H1 (cell line): ENCODE measurements around the gene PLGRKT. TPM values are rescaled to one million over a fixed set of nuclear protein-coding genes. Genes with fewer than 3 reads are reported as not detected.
A peak's percentile ranks its signal among the peaks of the same experiment; 100 is the strongest.

Experiments
- CTCF ChIA-PET: fragments of 300-600 bp; sonication (Branson Sonifier 250); formaldehyde crosslinking; loops from one replicate; lab custom pipeline; 2021; ENCODE audit not compliant: partially characterized antibody; lab: Charles Lee
- POLR2A ChIA-PET: fragments of 300-600 bp; sonication (Branson Sonifier 250); formaldehyde crosslinking; loops from one replicate; lab custom pipeline; 2021; ENCODE audit warnings: inconsistent platforms; ENCODE audit not compliant: partially characterized antibody; lab: Charles Lee
- DNase-seq, 2 experiments: peaks; one replicate each; pipeline versions ENCODE4 v3.0.0 to v3.0.0-alpha.2; 2010 to 2022; ENCODE audit warnings: low spot score in 2 of 2, low read depth in 1 of 2, mixed read lengths in 1 of 2
- FAIRE-seq: peaks from 2 replicates; lab custom pipeline; 2011; peaks lifted over from hg19 to GRCh38; lab: Jason Lieb, UNC
- H2AFZ ChIP-seq: 2 replicates; pipeline ENCODE4 v1.8.1; 2012; ENCODE audit warnings: low read length, inconsistent platforms
- H2AK5ac ChIP-seq: 2 replicates; pipeline ENCODE4 v1.6.1; 2013; ENCODE audit warnings: low read depth, low read length
- H2BK120ac ChIP-seq: replicated peaks from 2 replicates; pipeline ENCODE3; 2013; ENCODE audit warnings: low read depth, low read length, inconsistent platforms
- H2BK12ac ChIP-seq: 2 replicates; pipeline ENCODE4 v1.6.1; 2013; ENCODE audit warnings: low read depth, low read length
- H2BK15ac ChIP-seq: 2 replicates; pipeline ENCODE4 v1.6.1; 2013; ENCODE audit warnings: low read length
- H2BK20ac ChIP-seq: 2 replicates; pipeline ENCODE4 v1.6.1; 2013; ENCODE audit warnings: low read length
- H2BK5ac ChIP-seq: 2 replicates; pipeline ENCODE4 v1.6.1; 2013; ENCODE audit warnings: low read depth, low read length
- H3K14ac ChIP-seq: 2 replicates; pipeline ENCODE4 v1.6.1; 2013; ENCODE audit warnings: inconsistent platforms; ENCODE audit not compliant: insufficient read length
- H3K18ac ChIP-seq: 2 replicates; pipeline ENCODE4 v1.6.1; 2013; ENCODE audit warnings: low read length; ENCODE audit errors: extremely low read depth
- H3K23ac ChIP-seq: 2 replicates; pipeline ENCODE4 v1.6.1; 2013; ENCODE audit warnings: inconsistent platforms; ENCODE audit not compliant: insufficient read length
- H3K23me2 ChIP-seq: 2 replicates; pipeline ENCODE4 v1.6.1; 2013; ENCODE audit warnings: low read depth, low read length
- H3K27ac ChIP-seq: 2 replicates; pipeline ENCODE4 v1.6.1; 2011; ENCODE audit warnings: low read depth, low read length, inconsistent platforms
- H3K27me3 ChIP-seq, 4 experiments: replicated peaks in 1 of 4; 1 replicate in 1 of 4; 2 replicates in 3 of 4; pipeline versions ENCODE4 v1.6.1 to v1.8.1; 2011 to 2013; ENCODE audit warnings: low read length in 3 of 4, mild to moderate bottlenecking in 3 of 4, inconsistent platforms in 2 of 4, mixed read lengths in 2 of 4, moderate library complexity in 1 of 4; ENCODE audit not compliant: control insufficient read depth in 3 of 4, insufficient read depth in 3 of 4; ENCODE audit errors: extremely low read depth in 1 of 4
- H3K36me3 ChIP-seq, 4 experiments: 2 replicates each; pipeline versions ENCODE4 v1.6.1 to v1.8.1; 2011 to 2013; ENCODE audit warnings: mild to moderate bottlenecking in 4 of 4, low read length in 3 of 4, moderate library complexity in 2 of 4, control low read depth in 1 of 4, inconsistent platforms in 1 of 4; ENCODE audit not compliant: insufficient read depth in 4 of 4, control insufficient read depth in 2 of 4
- H3K4ac ChIP-seq: replicated peaks from 2 replicates; pipeline ENCODE3; 2013; ENCODE audit warnings: low read length, low read depth, mixed read lengths, inconsistent platforms; ENCODE audit not compliant: insufficient read length
- H3K4me1 ChIP-seq, 4 experiments: replicated peaks in 1 of 4; 1 replicate in 1 of 4; 2 replicates in 3 of 4; pipeline versions ENCODE4 v1.6.1 to v1.8.1; 2011 to 2013; ENCODE audit warnings: low read length in 3 of 4, inconsistent platforms in 2 of 4, mixed read lengths in 1 of 4; ENCODE audit not compliant: insufficient read depth in 4 of 4, control insufficient read depth in 3 of 4
- H3K4me2 ChIP-seq, 2 experiments: 2 replicates each; pipeline versions ENCODE4 v1.6.1 to v1.8.1; 2011 to 2013; ENCODE audit warnings: low read depth in 2 of 2, low read length in 2 of 2, control low read depth in 1 of 2, inconsistent platforms in 1 of 2, mild to moderate bottlenecking in 1 of 2; ENCODE audit not compliant: insufficient read depth in 1 of 2
- H3K4me3 ChIP-seq, 4 experiments: fragments of 200-600, 300-600 bp in 1 of 4; sonication (generic), shearing (Covaris generic), sonication (Bioruptor Twin) in 1 of 4; 2 replicates each; pipeline versions ENCODE4 v1.5.1 to v1.8.1; 2011 to 2016; ENCODE audit warnings: low read length in 4 of 4, low read depth in 3 of 4, control low read depth in 2 of 4, inconsistent platforms in 2 of 4, mild to moderate bottlenecking in 2 of 4, mixed read lengths in 1 of 4, moderate library complexity in 1 of 4; ENCODE audit not compliant: insufficient read depth in 2 of 4; ENCODE audit errors: extremely low read depth in 1 of 4
- H3K56ac ChIP-seq: replicated peaks from 2 replicates; pipeline ENCODE3; 2013; ENCODE audit warnings: low read depth, mild to moderate bottlenecking, mixed read lengths, low read length, inconsistent platforms; ENCODE audit not compliant: insufficient read length
- H3K79me1 ChIP-seq: 2 replicates; pipeline ENCODE4 v1.6.1; 2013; ENCODE audit warnings: low read depth, low read length, control low read depth
- H3K79me2 ChIP-seq, 2 experiments: 2 replicates each; pipeline versions ENCODE4 v1.6.1 to v1.8.1; 2012 to 2013; ENCODE audit warnings: low read length in 2 of 2, mild to moderate bottlenecking in 2 of 2, inconsistent platforms in 1 of 2; ENCODE audit not compliant: insufficient read depth in 2 of 2, control insufficient read depth in 1 of 2
- H3K9ac ChIP-seq, 4 experiments: replicated peaks in 1 of 4; 1 replicate in 1 of 4; 2 replicates in 3 of 4; pipeline versions ENCODE4 v1.6.1 to v1.8.1; 2011 to 2013; ENCODE audit warnings: low read depth in 3 of 4, low read length in 3 of 4, control low read depth in 2 of 4, mild to moderate bottlenecking in 2 of 4, moderate library complexity in 2 of 4, inconsistent platforms in 1 of 4; ENCODE audit errors: extremely low read depth in 1 of 4
- H3K9me3 ChIP-seq, 2 experiments: 2 replicates each; pipeline versions ENCODE4 v1.6.1 to v1.8.1; 2012 to 2013; ENCODE audit warnings: mild to moderate bottlenecking in 2 of 2, moderate library complexity in 2 of 2, control low read depth in 1 of 2, inconsistent platforms in 1 of 2, low read depth in 1 of 2, low read length in 1 of 2, mixed read lengths in 1 of 2; ENCODE audit not compliant: insufficient read depth in 2 of 2
- H4K20me1 ChIP-seq, 2 experiments: replicated peaks in 1 of 2; 2 replicates each; pipeline versions ENCODE3 to v1.8.1; 2011 to 2013; ENCODE audit warnings: inconsistent platforms in 2 of 2, low read length in 2 of 2, mild to moderate bottlenecking in 1 of 2; ENCODE audit not compliant: insufficient read depth in 2 of 2, control insufficient read depth in 1 of 2
- H4K5ac ChIP-seq: 2 replicates; pipeline ENCODE4 v1.6.1; 2013; ENCODE audit warnings: low read length, low read depth, mixed read lengths, inconsistent platforms; ENCODE audit not compliant: insufficient read length
- H4K8ac ChIP-seq: 2 replicates; pipeline ENCODE4 v1.8.0; 2013; ENCODE audit warnings: mild to moderate bottlenecking, moderate library complexity, low read length, inconsistent platforms; ENCODE audit not compliant: insufficient read depth; ENCODE audit errors: extremely low read depth
- H4K91ac ChIP-seq: replicated peaks from 2 replicates; pipeline ENCODE3; 2013; ENCODE audit warnings: low read length, mixed read lengths, inconsistent platforms; ENCODE audit not compliant: insufficient read length
- ASH2L ChIP-seq: fragments of 200-600, 300-600 bp; sonication (generic); IDR thresholded peaks from one replicate; pipeline ENCODE4 v1.7.1; 2017; ENCODE audit warnings: low read length
- CTBP2 ChIP-seq: IDR thresholded peaks from 2 replicates; pipeline ENCODE4 v1.7.0; 2011; ENCODE audit warnings: borderline replicate concordance, mild to moderate bottlenecking, moderate library complexity, mixed read lengths, low read length; ENCODE audit not compliant: insufficient read depth, insufficient read length
- NRF1 ChIP-seq: IDR thresholded peaks from 2 replicates; pipeline ENCODE4 v1.6.1; 2011; ENCODE audit warnings: mild to moderate bottlenecking, low read depth, low read length, improper control_type of control experiment
- RFX5 ChIP-seq: IDR thresholded peaks from 2 replicates; pipeline ENCODE4 v1.6.1; 2011; ENCODE audit warnings: low read depth, low read length, improper control_type of control experiment, borderline replicate concordance
- RNF2 ChIP-seq: fragments of 200-900, 300-1000 bp; sonication (generic); IDR thresholded peaks from 2 replicates; pipeline ENCODE4 v1.7.1; 2016; ENCODE audit warnings: borderline replicate concordance, low read depth, mild to moderate bottlenecking, antibody characterized with exemption, low read length; ENCODE audit not compliant: poor library complexity, severe bottlenecking; ENCODE audit errors: missing control alignments
- TEAD4 ChIP-seq: IDR thresholded peaks from 2 replicates; pipeline ENCODE4 v1.6.1; 2012; ENCODE audit warnings: low read depth, low read length, inconsistent platforms, mixed read lengths
- WGBS, 2 experiments: shearing (Covaris generic) in 1 of 2; methylation state at CpG; one replicate each; pipeline versions ENCODE4 v1.1.6 to v1.1.7; 2013 to 2015; ENCODE audit warnings: low lambda C conversion rate in 2 of 2, mixed read lengths in 2 of 2, inconsistent platforms in 1 of 2, low coverage in 1 of 2, missing lambda C conversion rate in 1 of 2; ENCODE audit not compliant: insufficient replicate concordance in 2 of 2, insufficient coverage in 1 of 2, insufficient read length in 1 of 2; ENCODE audit errors: extremely low coverage in 1 of 2, missing lambda C conversion rate in 1 of 2; 5-methylcytosine and 5-hydroxymethylcytosine counted together
- polyA plus RNA-seq, 7 experiments: library from polyadenylated mRNA; depleted of rRNA in 3 of 7; stranded (reverse) in 5 of 7; unstranded in 2 of 7; fragments of >200 nt in 5 of 7; fragments of 200-250 nt in 2 of 7; gene quantifications; 1 replicate in 5 of 7; 2 replicates in 1 of 7; 4 replicates in 1 of 7; pipeline versions ENCODE4 v1.2.1 to v1.2.3, GENCODE V29; 2011 to 2013; ENCODE audit warnings: missing spikeins in 2 of 7, mixed read lengths in 2 of 7
- total RNA-seq: library from RNA; stranded (reverse); fragmentation: NEBNext Ultra II Directional; extraction: Animal tissue kit (Norgen Biotek cat#: 25700); gene quantifications from 2 replicates; pipeline ENCODE4 v1.2.1, GENCODE V29; 2021
- TF ChIP-seq, protein P1 (sequence below): IDR thresholded peaks from 2 replicates; pipeline ENCODE4 v1.6.1; 2012; ENCODE audit warnings: inconsistent platforms
- TF ChIP-seq, protein P2 (sequence below): IDR thresholded peaks from 2 replicates; pipeline ENCODE4 v1.6.1; 2012; ENCODE audit warnings: low read length, inconsistent platforms

The PLGRKT gene
- total and polyA plus RNA-seq, 2 of the 8 experiments (the other 6 are each of a cell fraction or from before 2014, with no cell fraction given): 5.4 to 15.7 TPM

DNA sequence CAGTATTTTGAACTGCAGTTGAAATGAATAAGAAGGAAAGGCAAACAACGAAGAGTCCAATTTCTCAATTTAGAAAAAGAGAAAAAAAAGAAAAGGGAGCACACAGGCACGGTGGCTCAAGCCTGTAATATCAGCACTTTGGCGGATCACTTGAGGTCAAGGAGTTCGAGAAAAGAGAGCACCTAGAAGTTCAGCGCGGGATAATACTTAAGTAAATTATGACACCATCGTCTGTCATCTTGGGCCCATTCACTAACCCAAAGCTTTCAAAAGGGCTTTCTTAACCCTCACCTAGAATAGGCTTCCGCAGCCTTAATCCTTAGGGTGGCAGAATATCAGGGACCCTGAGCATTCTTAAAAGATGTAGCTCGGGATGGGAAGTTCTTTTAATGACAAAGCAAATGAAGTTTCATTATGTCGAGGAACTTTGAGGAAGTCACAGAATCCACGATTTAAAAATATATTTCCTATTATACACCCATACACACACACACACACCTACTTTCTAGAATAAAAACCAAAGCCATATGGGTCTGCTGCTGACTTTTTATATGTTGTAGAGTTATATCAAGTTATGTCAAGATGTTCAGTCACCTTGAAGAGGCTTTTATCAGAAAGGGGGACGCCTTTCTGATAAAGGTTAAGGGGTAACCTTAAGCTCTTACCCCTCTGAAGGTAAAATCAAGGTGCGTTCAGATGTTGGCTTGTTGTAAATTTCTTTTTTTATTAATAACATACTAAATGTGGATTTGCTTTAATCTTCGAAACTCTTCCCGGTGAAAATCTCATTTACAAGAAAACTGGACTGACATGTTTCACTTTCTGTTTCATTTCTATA lies 12.0 kb upstream of the PLGRKT start:
- no peak overlapping the region for H2BK12ac ChIP-seq
- no peak overlapping the region for H3K18ac ChIP-seq
- no peak overlapping the region for H3K9ac ChIP-seq
- peak overlapping the region in 1 of 4 experiments; percentile 52; a peak in 2 of 8 replicates for H3K4me3 ChIP-seq
- H2BK20ac ChIP-seq: no peak overlapping the region
- H3K23ac ChIP-seq: no peak overlapping the region
- H3K4ac ChIP-seq: no peak overlapping the region
- H3K23me2 ChIP-seq: no peaks in the 10 kb centered on the region; the same call in 1 of the 2 replicates
- peaks cover 0 to 2% (median 0%) of the 10 kb centered on the region in 4 experiments; a peak in 2 of 7 replicates for H3K4me1 ChIP-seq
- no peaks in the 10 kb centered on the region for H3K36me3 ChIP-seq
- H2BK5ac ChIP-seq: no peak overlapping the region
- H4K91ac ChIP-seq: no peak overlapping the region
- no peak overlapping the region for H3K56ac ChIP-seq
- no peak overlapping the region for H4K8ac ChIP-seq
- POLR2A ChIA-PET: interaction anchor here (1.4 to 1.7 kb wide), 2 partner anchors 11 to 13 kb away, joined by 4 to 6 read pairs; partner anchors contain the start of gene PLGRKT
- no peak overlapping the region for H3K27ac ChIP-seq
- H3K4me2 ChIP-seq: peak overlapping the region; percentile 23 to 49
- no peaks in the 10 kb centered on the region for H4K20me1 ChIP-seq
- CTCF ChIA-PET: interaction anchor here (0.6 to 2.6 kb wide), 33 partner anchors 8 to 704 kb away, joined by 3 to 42 read pairs (median 4); no protein-coding TSS in a partner anchor
- no peak overlapping the region for H4K5ac ChIP-seq
- FAIRE-seq (no peak), DNase-seq (no peak)
- no peaks in the 10 kb centered on the region; a peak in 1 of 7 replicates for H3K27me3 ChIP-seq
- H3K79me1 ChIP-seq: no peaks in the 10 kb centered on the region
- H3K79me2 ChIP-seq: no peaks in the 10 kb centered on the region
- H2AK5ac ChIP-seq: no peak overlapping the region
- no peak overlapping the region for H2BK120ac ChIP-seq
- WGBS, 2 experiments: 85% methylated on average over 15 of the region's 15 CpGs; no CpG with 5 or more reads in 1 of the 2 experiments
- no peak overlapping the region for H3K14ac ChIP-seq
- no peak overlapping the region for H2BK15ac ChIP-seq
- H3K9me3 ChIP-seq: no peaks in the 10 kb centered on the region
- no peak overlapping the region for H2AFZ ChIP-seq
- TF ChIP-seq NRF1 (no peak), CTBP2 (no peak), ASH2L (no peak), RFX5 (no peak), TEAD4 (no peak), RNF2 (no peak)
- TF ChIP-seq, protein P1, sequence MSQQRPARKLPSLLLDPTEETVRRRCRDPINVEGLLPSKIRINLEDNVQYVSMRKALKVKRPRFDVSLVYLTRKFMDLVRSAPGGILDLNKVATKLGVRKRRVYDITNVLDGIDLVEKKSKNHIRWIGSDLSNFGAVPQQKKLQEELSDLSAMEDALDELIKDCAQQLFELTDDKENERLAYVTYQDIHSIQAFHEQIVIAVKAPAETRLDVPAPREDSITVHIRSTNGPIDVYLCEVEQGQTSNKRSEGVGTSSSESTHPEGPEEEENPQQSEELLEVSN: no peak
- TF ChIP-seq, protein P2, sequence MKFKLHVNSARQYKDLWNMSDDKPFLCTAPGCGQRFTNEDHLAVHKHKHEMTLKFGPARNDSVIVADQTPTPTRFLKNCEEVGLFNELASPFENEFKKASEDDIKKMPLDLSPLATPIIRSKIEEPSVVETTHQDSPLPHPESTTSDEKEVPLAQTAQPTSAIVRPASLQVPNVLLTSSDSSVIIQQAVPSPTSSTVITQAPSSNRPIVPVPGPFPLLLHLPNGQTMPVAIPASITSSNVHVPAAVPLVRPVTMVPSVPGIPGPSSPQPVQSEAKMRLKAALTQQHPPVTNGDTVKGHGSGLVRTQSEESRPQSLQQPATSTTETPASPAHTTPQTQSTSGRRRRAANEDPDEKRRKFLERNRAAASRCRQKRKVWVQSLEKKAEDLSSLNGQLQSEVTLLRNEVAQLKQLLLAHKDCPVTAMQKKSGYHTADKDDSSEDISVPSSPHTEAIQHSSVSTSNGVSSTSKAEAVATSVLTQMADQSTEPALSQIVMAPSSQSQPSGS: no peak
